Aorta (tissue), 5 donors: ENCODE results near the gene SLC47A1. TPM values are rescaled to one million over a fixed set of nuclear protein-coding genes. Genes with fewer than 3 reads are reported as not detected.
A peak's percentile ranks its signal among the peaks of the same experiment; 100 is the strongest.

Source experiments
- ATAC-seq: fragments of 200-7000 bp; cut with Tn5 transposase; one replicate; pipeline ENCODE4 v1.9.1; 2022; ENCODE audit warnings: moderate library complexity; ENCODE audit not compliant: low FRiP score
- DNase-seq, 2 donors: peaks; one replicate each; pipeline ENCODE4 v3.0.0-alpha.2; 2020
- H3K27ac ChIP-seq, 2 donors: one replicate each; pipeline ENCODE4 v1.5.1; 2013; ENCODE audit warnings: low read length in 2 of 2, mild to moderate bottlenecking in 2 of 2, moderate library complexity in 2 of 2, control low read depth in 1 of 2, inconsistent platforms in 1 of 2, low read depth in 1 of 2
- H3K27me3 ChIP-seq, 2 donors: one replicate each; pipeline ENCODE4 v1.6.1; 2013; ENCODE audit warnings: control low read depth in 1 of 2, low read length in 1 of 2, mild to moderate bottlenecking in 1 of 2, moderate library complexity in 1 of 2; ENCODE audit not compliant: insufficient read depth in 2 of 2, control insufficient read depth in 1 of 2
- H3K36me3 ChIP-seq, 2 donors: one replicate each; pipeline ENCODE4 v1.6.1; 2013; ENCODE audit warnings: control low read depth in 1 of 2, low read length in 1 of 2, mild to moderate bottlenecking in 1 of 2; ENCODE audit not compliant: insufficient read depth in 2 of 2, control insufficient read depth in 1 of 2
- H3K4me1 ChIP-seq, 2 donors: one replicate each; pipeline ENCODE4 v1.6.1; 2013; ENCODE audit warnings: low read length in 2 of 2, control low read depth in 1 of 2, mild to moderate bottlenecking in 1 of 2, moderate library complexity in 1 of 2; ENCODE audit not compliant: insufficient read depth in 2 of 2, control insufficient read depth in 1 of 2
- H3K4me3 ChIP-seq, 2 donors: one replicate each; pipeline ENCODE4 v1.5.1; 2013; ENCODE audit warnings: low read length in 2 of 2, control low read depth in 1 of 2, mild to moderate bottlenecking in 1 of 2
- H3K9me3 ChIP-seq: one replicate; pipeline ENCODE4 v1.6.1; 2013; ENCODE audit warnings: mild to moderate bottlenecking, low read length; ENCODE audit not compliant: control insufficient read depth
- WGBS, 2 donors: extraction: QIAGEN DNeasy Blood & Tissue Kit; methylation state at CpG; one replicate each; pipeline ENCODE4 v1.1.7; 2013; 5-methylcytosine and 5-hydroxymethylcytosine counted together
- intact Hi-C, 2 donors: fragments of 100-400 bp; cut with DNase I; formaldehyde crosslinking; loops; one replicate each; pipeline versions ENCODE4 v1.14.2 to v1.15.0; 2022
- polyA plus RNA-seq, 2 donors: library from polyadenylated mRNA; stranded (reverse); fragments of 200-250 nt; gene quantifications; one replicate each; pipeline ENCODE4 v1.2.3, GENCODE V29; 2013
- total RNA-seq, 2 donors: library from RNA; stranded (reverse); fragmentation: NEBNext Ultra II Directional; extraction: Animal tissue kit (Norgen Biotek cat#: 25700); gene quantifications; one replicate each; pipeline ENCODE4 v1.2.1, GENCODE V29; 2021
- donor health status: healthy with polysubstance abuse.
- donor health status: Bipolar disorder and iron deficiency.
- donor health status: DM: no; HTN: no; CAD: no.
- donor health status: DM: no; HTN: no; CAD: no.
- donor health status: DM: yes; HTN: yes; CAD: no.

Gene SLC47A1
- total and polyA plus RNA-seq, 4 donors: 3.9 to 7.3 (median 5.8) TPM

DNA sequence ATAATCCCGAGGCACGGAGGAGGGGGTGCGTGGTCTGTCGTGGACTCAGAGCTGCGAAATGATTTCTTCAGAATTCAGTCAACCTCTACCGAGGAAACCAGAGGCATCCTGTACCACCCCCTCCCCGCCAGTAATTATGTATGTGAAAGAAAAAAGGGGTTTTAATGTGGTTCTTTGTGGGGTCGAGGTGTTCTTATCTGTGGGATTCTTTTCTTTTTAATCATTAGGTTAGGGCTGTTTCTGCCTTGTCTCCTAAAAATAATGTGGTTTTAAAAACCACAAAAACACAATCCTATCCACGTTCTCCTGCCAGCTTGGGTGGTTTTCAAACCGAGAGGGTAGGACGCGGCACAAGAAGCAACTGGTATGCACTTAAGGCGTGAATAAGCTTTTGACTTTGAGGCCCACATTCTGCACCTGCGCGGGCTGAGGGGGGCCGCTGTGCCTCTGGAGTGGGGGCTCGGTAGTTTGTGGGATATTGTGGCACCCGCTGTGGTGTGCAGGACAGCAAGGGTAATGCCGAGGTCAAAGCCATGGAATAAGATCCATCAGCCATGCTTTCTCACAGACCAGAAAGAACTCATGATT, 1.0 kb downstream of the SLC47A1 start:
- no peaks in the 10 kb centered on the region for H3K4me1 ChIP-seq
- intact Hi-C loops: no loop called here
- WGBS, 2 donors: 44 to 53% methylated on average over 19 of the region's 19 CpGs
- H3K27me3 ChIP-seq: no peaks in the 10 kb centered on the region
- no peaks in the 10 kb centered on the region for H3K9me3 ChIP-seq
- H3K27ac ChIP-seq: no peak overlapping the region
- DNase-seq (no peak), ATAC-seq (no peak)
- H3K36me3 ChIP-seq: no peaks in the 10 kb centered on the region
- H3K4me3 ChIP-seq: peak overlapping the region; percentile 63 to 65

DNA sequence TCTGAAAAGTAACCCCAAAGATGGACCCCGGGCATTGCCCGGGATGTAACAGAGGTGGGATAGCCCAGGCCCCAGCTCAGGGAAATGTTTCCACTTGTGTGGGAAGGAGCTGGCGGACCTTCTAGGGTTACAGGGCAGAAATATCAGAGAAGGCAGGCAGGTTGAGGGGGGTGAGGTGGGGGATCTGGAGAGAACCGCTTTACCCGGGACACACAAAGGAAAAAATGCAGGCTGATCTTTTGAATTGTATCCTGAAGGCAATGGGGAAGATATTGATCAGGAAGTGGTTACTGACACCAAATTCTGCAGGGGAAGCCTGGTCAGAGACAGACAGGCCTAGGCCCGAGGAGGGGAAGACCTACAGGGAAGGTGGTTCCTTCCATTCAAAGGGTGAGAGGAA, 3.5 kb downstream of the SLC47A1 start:
- intact Hi-C loops: no loop called here
- 88 to 96% methylated on average over 6 of the region's 6 CpGs for WGBS, 2 donors

DNA sequence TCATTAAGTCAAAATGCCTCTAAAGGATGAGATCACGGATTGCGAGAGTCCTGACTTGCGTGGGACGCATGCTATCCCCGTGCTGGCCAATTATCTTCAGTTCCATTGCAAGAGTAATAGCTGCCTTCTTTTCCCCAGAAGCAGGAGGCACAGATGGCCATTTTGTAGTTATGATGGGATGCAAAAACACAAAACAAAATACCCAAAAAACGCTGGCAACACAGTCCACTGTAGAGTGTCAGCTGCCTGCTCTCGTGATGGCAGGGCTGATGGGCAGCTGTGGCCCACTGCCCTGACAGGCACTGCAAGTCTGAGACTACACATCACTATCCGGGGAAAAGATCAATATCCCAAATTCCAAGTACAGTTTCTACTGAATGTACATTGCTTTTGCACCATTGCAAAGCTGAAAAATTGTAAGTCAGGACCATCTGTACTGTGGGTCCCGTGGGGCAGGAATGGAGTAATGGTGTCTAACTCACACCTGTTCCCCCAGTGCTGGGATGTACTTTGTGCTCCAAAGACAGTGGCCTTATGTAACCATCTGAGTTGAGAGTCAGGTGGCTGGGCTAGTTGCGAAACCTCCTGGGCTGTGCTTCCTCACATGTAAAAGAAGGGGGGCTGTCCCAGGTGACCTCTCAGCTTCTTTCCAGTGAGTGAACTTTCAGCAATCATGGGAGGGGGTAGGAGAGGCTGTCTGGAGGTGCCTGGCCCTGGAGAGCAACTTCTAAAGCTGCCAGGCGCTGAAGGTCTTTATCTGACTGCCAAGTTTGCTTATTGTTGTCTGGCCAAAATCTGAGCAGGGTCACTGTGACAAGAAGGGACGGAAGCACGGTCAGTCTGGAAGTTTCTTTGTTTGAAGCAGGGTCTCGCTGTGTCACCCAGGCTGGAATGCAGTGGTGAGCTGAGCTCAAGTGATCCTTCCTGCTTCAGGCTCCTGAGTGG, 4.7 kb downstream of the SLC47A1 start:
- Histone ChIP-seq H3K9me3 (no peaks in the 10 kb centered on the region), H3K4me1 (no peaks in the 10 kb centered on the region), H3K27me3 (no peaks in the 10 kb centered on the region), H3K4me3 (no peak overlapping the region), H3K36me3 (no peaks in the 10 kb centered on the region), H3K27ac (no peak overlapping the region)
- no peak for ATAC-seq
- no peak for DNase-seq
- intact Hi-C loops: no loop called here
- WGBS, 2 donors: 73 to 75% methylated on average over 14 of the region's 14 CpGs

More for the DNA sequence above, 3.5 kb downstream of the SLC47A1 start:
- no peak overlapping the region for H3K4me3 ChIP-seq
- ATAC-seq (no peak), DNase-seq (no peak)
- no peak overlapping the region for H3K27ac ChIP-seq
- H3K36me3 ChIP-seq: no peaks in the 10 kb centered on the region
- no peaks in the 10 kb centered on the region for H3K9me3 ChIP-seq
- no peaks in the 10 kb centered on the region for H3K4me1 ChIP-seq
- H3K27me3 ChIP-seq: no peaks in the 10 kb centered on the region

DNA sequence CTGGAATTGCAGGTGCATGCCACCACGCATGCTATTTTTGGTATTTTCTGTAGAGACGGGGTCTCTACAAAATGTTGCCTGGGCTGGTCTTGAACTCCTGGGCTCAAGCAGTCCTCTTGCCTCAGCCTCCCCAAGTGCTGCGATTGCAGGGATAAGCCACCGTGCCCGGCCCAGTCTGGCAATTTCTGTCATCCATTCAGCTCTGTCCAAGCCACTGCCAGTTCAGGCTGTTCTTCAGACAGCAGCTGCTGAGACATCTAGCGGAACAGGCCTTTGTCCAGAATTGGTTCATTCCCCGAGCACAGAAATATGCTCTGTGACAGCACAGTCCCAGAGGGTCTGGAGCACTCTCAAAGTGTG, 5.4 kb downstream of the SLC47A1 start:
- no peak for ATAC-seq

DNA sequence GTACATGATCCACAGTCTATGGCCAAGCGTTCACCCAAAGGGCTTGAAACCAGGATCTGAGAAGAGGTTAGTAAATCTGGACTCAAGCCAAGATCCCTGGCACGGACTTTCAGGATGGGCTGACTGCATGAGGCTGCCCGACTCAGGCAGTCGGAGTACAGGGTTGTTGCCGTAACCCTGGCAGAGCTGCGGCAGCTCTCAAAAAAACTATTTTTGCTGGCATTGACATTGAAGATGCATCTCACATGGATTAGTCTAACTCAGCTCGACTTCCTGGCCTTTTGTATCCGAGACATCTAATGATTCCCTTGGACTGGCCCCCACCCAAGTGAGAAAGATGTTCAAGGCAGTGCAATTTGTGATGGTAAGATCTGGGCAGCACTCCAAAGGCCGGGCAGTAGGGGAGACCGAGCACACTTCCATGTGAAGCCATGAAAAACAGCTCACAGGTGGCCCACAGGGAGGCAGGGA, 6.2 kb downstream of the SLC47A1 start:
- no peak for ATAC-seq
- WGBS, 2 donors: 74 to 75% methylated on average over 10 of the region's 10 CpGs
- Histone ChIP-seq H3K4me1 (no peaks in the 10 kb centered on the region), H3K4me3 (no peak overlapping the region), H3K9me3 (no peaks in the 10 kb centered on the region), H3K27me3 (no peaks in the 10 kb centered on the region), H3K27ac (no peak overlapping the region), H3K36me3 (no peaks in the 10 kb centered on the region)
- peak in 1 of 2 donors; percentile 55 for DNase-seq
- intact Hi-C loops: no loop called here

More for the DNA sequence above, 5.4 kb downstream of the SLC47A1 start:
- H3K27ac ChIP-seq: no peak overlapping the region
- no peaks in the 10 kb centered on the region for H3K27me3 ChIP-seq
- no peaks in the 10 kb centered on the region for H3K9me3 ChIP-seq
- H3K36me3 ChIP-seq: no peaks in the 10 kb centered on the region
- intact Hi-C loops: no loop called here
- 39 to 46% methylated on average over 7 of the region's 7 CpGs for WGBS, 2 donors
- no peak overlapping the region for H3K4me3 ChIP-seq
- H3K4me1 ChIP-seq: no peaks in the 10 kb centered on the region
- DNase-seq: peak in 1 of 2 donors; percentile 70

DNA sequence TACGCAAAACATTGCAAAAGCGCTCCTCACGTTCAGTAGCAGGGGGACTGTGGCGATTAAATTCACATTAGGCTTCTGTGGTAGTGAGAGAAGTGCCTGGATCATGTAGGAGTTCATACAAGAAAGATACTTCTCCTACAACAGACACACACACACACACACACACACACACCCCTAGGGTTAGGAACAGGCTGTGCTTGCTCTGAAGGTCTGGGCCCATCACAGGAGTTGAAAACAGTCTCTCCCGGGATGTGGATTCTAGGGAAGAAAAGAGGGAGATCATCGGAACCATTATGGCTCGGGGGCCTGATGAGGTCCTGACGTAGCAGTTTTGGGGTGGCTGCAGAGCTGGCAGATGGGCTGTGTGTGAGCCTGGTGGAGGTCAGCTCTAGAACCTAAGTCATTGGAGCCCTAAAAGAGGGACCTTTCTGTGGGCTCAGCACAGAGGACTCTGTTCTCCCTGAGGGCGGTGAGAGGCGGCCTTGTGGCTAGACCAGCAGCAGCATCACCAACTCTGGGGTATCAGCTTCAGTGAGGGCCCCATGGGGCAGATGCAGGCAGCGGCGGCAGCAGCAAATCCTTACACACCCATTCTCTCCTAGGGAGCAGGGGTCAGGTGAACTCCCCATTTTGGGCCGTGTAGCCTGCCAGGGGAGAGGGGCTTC, 7.2 kb downstream of the SLC47A1 start:
- intact Hi-C loops: no loop called here
- H3K4me3 ChIP-seq: no peak overlapping the region
- peak in 1 of 2 donors; percentile 35 for DNase-seq
- ATAC-seq: no peak
- no peaks in the 10 kb centered on the region for H3K9me3 ChIP-seq
- H3K36me3 ChIP-seq: no peaks in the 10 kb centered on the region
- 96 to 98% methylated on average over 13 of the region's 13 CpGs for WGBS, 2 donors
- no peak overlapping the region for H3K27ac ChIP-seq
- H3K4me1 ChIP-seq: no peaks in the 10 kb centered on the region
- no peaks in the 10 kb centered on the region for H3K27me3 ChIP-seq

DNA sequence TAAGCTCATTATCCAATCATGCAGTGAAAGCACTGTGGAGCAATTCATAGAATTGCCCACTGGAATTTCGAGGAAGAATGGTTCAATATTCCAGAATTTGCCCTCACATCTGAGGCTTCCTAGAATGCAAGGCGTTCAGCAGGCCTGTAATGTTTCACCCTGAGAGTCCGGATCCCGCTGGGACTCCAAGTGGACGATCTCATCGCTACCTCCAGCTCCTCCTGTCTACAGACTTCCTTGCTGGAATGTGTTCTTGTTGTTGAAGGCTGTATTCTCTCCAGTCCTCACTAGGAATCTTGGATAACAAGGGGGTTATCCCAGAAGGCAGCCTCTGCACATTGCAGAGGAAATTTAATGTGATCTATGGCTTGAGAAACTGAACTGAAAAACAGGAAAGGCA, 7.8 kb downstream of the SLC47A1 start:
- ATAC-seq (no peak), DNase-seq (no peak)
- Histone ChIP-seq H3K36me3 (no peaks in the 10 kb centered on the region), H3K4me1 (no peaks in the 10 kb centered on the region), H3K27ac (no peak overlapping the region), H3K4me3 (no peak overlapping the region), H3K9me3 (no peaks in the 10 kb centered on the region), H3K27me3 (no peaks in the 10 kb centered on the region)
- intact Hi-C loops: no loop called here
- WGBS, 2 donors: 91 to 95% methylated on average over 6 of the region's 6 CpGs

DNA sequence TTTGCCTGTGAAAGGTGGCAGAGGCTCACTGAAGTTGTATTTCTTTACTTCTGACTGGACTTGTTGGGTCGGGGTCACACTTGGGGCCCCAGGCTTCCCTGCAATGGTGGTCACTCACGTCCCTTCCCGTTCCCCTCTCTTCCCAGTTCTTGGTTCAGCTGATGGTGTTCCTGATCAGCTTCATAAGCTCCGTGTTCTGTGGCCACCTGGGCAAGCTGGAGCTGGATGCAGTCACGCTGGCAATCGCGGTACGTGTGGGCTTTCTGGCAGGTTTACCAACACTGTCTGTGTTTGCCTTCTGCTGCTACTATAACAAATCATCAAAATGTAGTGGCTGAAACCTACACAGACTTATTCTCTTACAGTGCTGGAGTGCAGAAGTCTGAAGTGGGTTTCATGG, 8.6 kb downstream of the SLC47A1 start:
- Histone ChIP-seq H3K27me3 (no peaks in the 10 kb centered on the region), H3K36me3 (no peaks in the 10 kb centered on the region), H3K4me1 (no peaks in the 10 kb centered on the region), H3K9me3 (no peaks in the 10 kb centered on the region), H3K4me3 (no peak overlapping the region), H3K27ac (no peak overlapping the region)
- intact Hi-C loops: no loop called here
- ATAC-seq (no peak), DNase-seq (peak in 1 of 2 donors; percentile 39)
- WGBS, 2 donors: 97 to 99% methylated on average over 8 of the region's 8 CpGs
